GM12878 (cell line): Measurements from ENCODE around the gene AGAP4. TPM values are rescaled to one million over a fixed set of nuclear protein-coding genes. Genes with fewer than 3 reads are reported as not detected.
"Not testable (repeated sequence)": the region's sequence is repeated elsewhere in the genome, so short reads cannot be mapped to it uniquely, and the experiment has no call there.

ENCODE experiments used
- ATAC-seq: fragments of 200-7000 bp; cut with Tn5 transposase; 3 replicates; pipeline ENCODE4 v1.9.1; 2020; ENCODE audit warnings: mild to moderate bottlenecking, moderate library complexity
- BruUV-seq: library from RNA; stranded (reverse); fragments of 400-500 nt; replicated peaks from 2 replicates; lab custom pipeline; 2021; lab: Mats Ljungman, UMichigan
- CTCF ChIA-PET: fragments of 300-600 bp; sonication (Branson Sonifier 250); formaldehyde crosslinking; extraction: SDS; loops from one replicate; lab custom pipeline; 2021; ENCODE audit warnings: inconsistent platforms; lab: Yijun Ruan, JAX
- POLR2A ChIA-PET: fragments of 350-600 bp; formaldehyde crosslinking; extraction: SDS; loops from one replicate; lab custom pipeline; 2021; ENCODE audit warnings: inconsistent platforms; lab: Charles Lee
- RAD21 ChIA-PET: fragments of 300-600 bp; sonication (Branson Sonifier 250); formaldehyde crosslinking; loops from one replicate; lab custom pipeline; 2023; ENCODE audit warnings: antibody characterized with exemption; ENCODE audit not compliant: unreplicated experiment; lab: Charles Lee
- SMC1A ChIA-PET: fragments of 300-600 bp; sonication (Branson Sonifier 250); formaldehyde crosslinking; loops from one replicate; lab custom pipeline; 2023; ENCODE audit not compliant: unreplicated experiment, uncharacterized antibody; lab: Charles Lee
- DNase-seq: peaks from one replicate; pipeline ENCODE4 v3.0.0-alpha.2; 2011; ENCODE audit warnings: low read depth, low spot score
- FAIRE-seq: peaks from 3 replicates; lab custom pipeline; 2011; peaks lifted over from hg19 to GRCh38; lab: Jason Lieb, UNC
- H2AFZ ChIP-seq: 2 replicates; pipeline ENCODE4 v1.6.0; 2011; ENCODE audit warnings: low read depth, low read length, control low read depth; ENCODE audit not compliant: control insufficient read depth
- H3K27ac ChIP-seq: 2 replicates; pipeline ENCODE4 v1.5.1; 2011; ENCODE audit warnings: control low read depth; ENCODE audit not compliant: control insufficient read depth, insufficient read depth
- H3K27me3 ChIP-seq, 2 experiments: replicated peaks in 1 of 2; 2 replicates each; pipeline versions ENCODE4 v1.6.0 to v1.6.1; 2011; ENCODE audit warnings: low read length in 1 of 2; ENCODE audit not compliant: control insufficient read depth in 2 of 2, insufficient read depth in 2 of 2
- H3K36me3 ChIP-seq, 2 experiments: 2 replicates each; pipeline ENCODE4 v1.5.1; 2011; ENCODE audit warnings: low read length in 1 of 2; ENCODE audit not compliant: control insufficient read depth in 2 of 2, insufficient read depth in 2 of 2
- H3K4me1 ChIP-seq: 2 replicates; pipeline ENCODE4 v1.6.1; 2011; ENCODE audit warnings: mild to moderate bottlenecking, low read length, moderate library complexity, mixed read lengths; ENCODE audit not compliant: control insufficient read depth, insufficient read depth
- H3K4me2 ChIP-seq: 2 replicates; pipeline ENCODE4 v1.6.0; 2011; ENCODE audit warnings: control low read depth; ENCODE audit not compliant: control insufficient read depth, insufficient read depth
- H3K4me3 ChIP-seq: fragments of 200-600 bp; sonication (generic); 2 replicates; pipeline ENCODE4 v1.5.1; 2016
- H3K79me2 ChIP-seq: 2 replicates; pipeline ENCODE4 v1.6.0; 2011; ENCODE audit warnings: low read length; ENCODE audit not compliant: control insufficient read depth, insufficient read depth
- H3K9ac ChIP-seq: 2 replicates; pipeline ENCODE4 v1.8.0; 2011; ENCODE audit warnings: low read length, control low read depth, mixed read lengths; ENCODE audit not compliant: control insufficient read depth, insufficient read depth
- H3K9me3 ChIP-seq: replicated peaks from 3 replicates; pipeline ENCODE4 v1.5.1; 2011; ENCODE audit warnings: mild to moderate bottlenecking, low read length; ENCODE audit not compliant: control insufficient read depth, insufficient read depth
- H4K20me1 ChIP-seq: 2 replicates; pipeline ENCODE4 v1.6.0; 2011; ENCODE audit not compliant: control insufficient read depth, insufficient read depth
- WGBS: methylation state at CpG from one replicate; pipeline ENCODE4 v1.1.6; 2016; ENCODE audit warnings: low lambda C conversion rate; ENCODE audit not compliant: insufficient replicate concordance, insufficient coverage; ENCODE audit errors: missing lambda C conversion rate; 5-methylcytosine and 5-hydroxymethylcytosine counted together
- in situ Hi-C: fragments of 300-500 bp; cut with MboI; formaldehyde crosslinking; loops from 9 replicates; pipeline ENCODE4 v1.14.3; 2018; ENCODE audit warnings: mixed read lengths
- intact Hi-C: fragments of 100-400 bp; cut with micrococcal nuclease; formaldehyde crosslinking; loops from one replicate; pipeline ENCODE4 v1.14.2; 2022; ENCODE audit not compliant: unreplicated experiment
- polyA plus RNA-seq, 11 experiments: library from polyadenylated mRNA; depleted of rRNA in 4 of 11; unstranded in 6 of 11; stranded (reverse) in 5 of 11; fragments of >200 nt; fragmentation: Nextera tagmentation in 4 of 11; fragmentation: Illumina TruSeq in 1 of 11; extraction: Ambion mirVana in 4 of 11; extraction: Trizol in 1 of 11; gene quantifications; 1 replicate in 1 of 11; 2 replicates in 10 of 11; pipeline versions ENCODE4 v1.2.1 to v1.2.3, GENCODE V29; 2011 to 2016; ENCODE audit warnings: inconsistent platforms in 2 of 11, missing spikeins in 2 of 11, low read depth in 1 of 11
- small RNA-seq: library from RNA; depleted of rRNA; stranded (forward); fragments of <200 nt; gene quantifications from one replicate; pipeline ENCODE3, GENCODE V24; 2014
- total RNA-seq, 4 experiments: library from RNA; depleted of rRNA in 3 of 4; stranded (reverse); fragments of >200 nt in 3 of 4; fragmentation: Illumina TruSeq in 1 of 4; extraction: Trizol in 1 of 4; gene quantifications; 2 replicates each; pipeline versions ENCODE4 v1.2.1 to v1.2.3, GENCODE V29; 2013 to 2021

The AGAP4 gene
- total and polyA plus RNA-seq, 10 of the 15 experiments (the other 5 are each of a cell fraction or from before 2014, with no cell fraction given) = 1.2 to 16.2 (median 8.9) TPM

DNA sequence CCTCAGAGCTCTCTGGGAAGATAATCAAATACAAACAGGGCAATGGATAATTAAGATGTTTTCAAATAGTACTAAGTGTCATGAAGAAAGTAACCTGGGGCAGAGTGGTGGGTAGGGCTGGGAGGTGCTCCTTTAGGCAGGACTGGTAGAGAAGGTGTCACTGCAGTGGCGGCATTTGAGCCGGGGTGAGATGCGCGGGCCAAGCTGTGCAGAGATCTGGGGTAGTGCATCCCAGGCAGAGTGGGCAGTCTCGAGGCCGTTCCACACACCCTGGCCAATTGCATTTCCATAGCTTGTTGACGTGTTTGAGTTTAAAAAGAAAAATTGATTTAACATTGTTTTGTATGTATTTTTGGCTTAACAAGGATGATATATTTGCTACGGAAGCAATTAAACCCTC lies 57.3 kb downstream of the AGAP4 start:
- H3K9ac ChIP-seq, ATAC-seq, POLR2A ChIA-PET, FAIRE-seq, RAD21 ChIA-PET, H3K4me1 ChIP-seq, H3K4me3 ChIP-seq, intact Hi-C loops, SMC1A ChIA-PET, in situ Hi-C loops, BruUV-seq, H2AFZ ChIP-seq, DNase-seq, H3K27ac ChIP-seq, H4K20me1 ChIP-seq, H3K4me2 ChIP-seq, H3K79me2 ChIP-seq, CTCF ChIA-PET, H3K36me3 ChIP-seq, H3K9me3 ChIP-seq, H3K27me3 ChIP-seq: not testable (repeated sequence)
- 96% methylated on average over 8 of the region's 8 CpGs for WGBS

GRCh38 chr10:45787212-45787741 lies 60.0 kb downstream of the AGAP4 start:
- H4K20me1 ChIP-seq, H3K9ac ChIP-seq, H3K9me3 ChIP-seq, BruUV-seq, CTCF ChIA-PET, H3K27me3 ChIP-seq, ATAC-seq, FAIRE-seq, H3K4me1 ChIP-seq, POLR2A ChIA-PET, H3K4me2 ChIP-seq, RAD21 ChIA-PET, H3K79me2 ChIP-seq, in situ Hi-C loops, H3K27ac ChIP-seq, intact Hi-C loops, DNase-seq, H3K4me3 ChIP-seq, H2AFZ ChIP-seq, H3K36me3 ChIP-seq, SMC1A ChIA-PET: not testable (repeated sequence)
- WGBS = no CpG with 5 or more reads among the region's 5 CpGs

GRCh38 chr10:45786217-45786616 lies 61.1 kb downstream of the AGAP4 start:
- H3K36me3 ChIP-seq, H3K9ac ChIP-seq, in situ Hi-C loops, FAIRE-seq, SMC1A ChIA-PET, POLR2A ChIA-PET, CTCF ChIA-PET, intact Hi-C loops, H3K9me3 ChIP-seq, DNase-seq, H2AFZ ChIP-seq, H3K79me2 ChIP-seq, RAD21 ChIA-PET, H3K27me3 ChIP-seq, H3K27ac ChIP-seq, BruUV-seq, H3K4me2 ChIP-seq, H3K4me3 ChIP-seq, H4K20me1 ChIP-seq, ATAC-seq, H3K4me1 ChIP-seq: not testable (repeated sequence)
- 100% methylated on average over 1 of the region's 1 CpG for WGBS

Small RNA genes within 50 kb of the gene (small RNA-seq; reads per million reads assigned to genes)
- gene AC012044.1 (not detected), gene RNA5SP310 (not detected)

Other genes with a start within 250 kb of the AGAP4 start
- 16.2 and 16.3 TPM in 2 replicates for gene ZFAND4, start 174.7 kb downstream of the AGAP4 start, total RNA-seq (2014; rRNA removed)
- gene ZFAND4, start 174.7 kb downstream of the AGAP4 start, total RNA-seq (2014; rRNA removed; fragmentation: Illumina TruSeq; extraction: Trizol) = 17.4 and 19.4 TPM in 2 replicates
- 20.1 and 20.8 TPM in 2 replicates for gene ZFAND4, start 174.7 kb downstream of the AGAP4 start, total RNA-seq (2021)
- 6.2 and 8.9 TPM in 2 replicates for gene ZFAND4, start 174.7 kb downstream of the AGAP4 start, polyA plus RNA-seq (2011; rRNA removed)
- gene ZFAND4, start 174.7 kb downstream of the AGAP4 start, polyA plus RNA-seq (2014; fragmentation: Illumina TruSeq; extraction: Trizol) = 14.5 and 15.6 TPM in 2 replicates
- 1 to 10 TPM; 4.7 to 6.2 TPM for gene ZFAND4, start 174.7 kb downstream of the AGAP4 start, polyA plus RNA-seq (2014; fragmentation: Nextera tagmentation; extraction: Ambion mirVana)
- gene ZFAND4, start 174.7 kb downstream of the AGAP4 start, polyA plus RNA-seq (2014; rRNA removed) = 12.4 and 14.4 TPM in 2 replicates
- 10 to 100 TPM in 1 of 2 experiments, 1 to 10 TPM in 1; 5.6 to 11.2 TPM for gene ZFAND4, start 174.7 kb downstream of the AGAP4 start, polyA plus RNA-seq (2016; fragmentation: Nextera tagmentation; extraction: Ambion mirVana)
- 21.7 and 24.6 TPM in 2 replicates for gene WASHC2C, start 120.2 kb downstream of the AGAP4 start, total RNA-seq (2014; rRNA removed)
- 24.0 and 25.6 TPM in 2 replicates for gene WASHC2C, start 120.2 kb downstream of the AGAP4 start, total RNA-seq (2014; rRNA removed; fragmentation: Illumina TruSeq; extraction: Trizol)
- gene WASHC2C, start 120.2 kb downstream of the AGAP4 start, total RNA-seq (2021) = 27.4 and 28.1 TPM in 2 replicates
- gene WASHC2C, start 120.2 kb downstream of the AGAP4 start, polyA plus RNA-seq (2011; rRNA removed) = 29.7 and 42.1 TPM in 2 replicates
- 30.6 and 39.8 TPM in 2 replicates for gene WASHC2C, start 120.2 kb downstream of the AGAP4 start, polyA plus RNA-seq (2014; fragmentation: Illumina TruSeq; extraction: Trizol)
- gene WASHC2C, start 120.2 kb downstream of the AGAP4 start, polyA plus RNA-seq (2014; fragmentation: Nextera tagmentation; extraction: Ambion mirVana) = 1 to 10 TPM; 3.3 to 5.6 TPM
- 18.9 and 20.5 TPM in 2 replicates for gene WASHC2C, start 120.2 kb downstream of the AGAP4 start, polyA plus RNA-seq (2014; rRNA removed)
- 10 to 100 TPM; 20.4 to 24.1 TPM for gene WASHC2C, start 120.2 kb downstream of the AGAP4 start, polyA plus RNA-seq (2016; fragmentation: Nextera tagmentation; extraction: Ambion mirVana)
- gene TIMM23, start 125.0 kb upstream of the AGAP4 start, total RNA-seq (2014; rRNA removed) = 116 and 139 TPM in 2 replicates
- gene TIMM23, start 125.0 kb upstream of the AGAP4 start, total RNA-seq (2014; rRNA removed; fragmentation: Illumina TruSeq; extraction: Trizol) = 97.7 and 99.0 TPM in 2 replicates
- gene TIMM23, start 125.0 kb upstream of the AGAP4 start, total RNA-seq (2021) = 85.5 and 90.0 TPM in 2 replicates
- gene TIMM23, start 125.0 kb upstream of the AGAP4 start, polyA plus RNA-seq (2011; rRNA removed) = 152 and 170 TPM in 2 replicates
- gene TIMM23, start 125.0 kb upstream of the AGAP4 start, polyA plus RNA-seq (2014; fragmentation: Illumina TruSeq; extraction: Trizol) = 127 and 139 TPM in 2 replicates
- gene TIMM23, start 125.0 kb upstream of the AGAP4 start, polyA plus RNA-seq (2014; fragmentation: Nextera tagmentation; extraction: Ambion mirVana) = 100 to 1,000 TPM in 1 of 2 experiments, 10 to 100 TPM in 1; 99.3 to 110 TPM
- 117 and 124 TPM in 2 replicates for gene TIMM23, start 125.0 kb upstream of the AGAP4 start, polyA plus RNA-seq (2014; rRNA removed)
- gene TIMM23, start 125.0 kb upstream of the AGAP4 start, polyA plus RNA-seq (2016; fragmentation: Nextera tagmentation; extraction: Ambion mirVana) = 100 to 1,000 TPM; 227 to 228 TPM
- 102 and 123 TPM in 2 replicates for gene NCOA4, start 183.1 kb upstream of the AGAP4 start, total RNA-seq (2014; rRNA removed)
- gene NCOA4, start 183.1 kb upstream of the AGAP4 start, total RNA-seq (2014; rRNA removed; fragmentation: Illumina TruSeq; extraction: Trizol) = 117 and 119 TPM in 2 replicates
- 81.2 and 82.1 TPM in 2 replicates for gene NCOA4, start 183.1 kb upstream of the AGAP4 start, total RNA-seq (2021)
- gene NCOA4, start 183.1 kb upstream of the AGAP4 start, polyA plus RNA-seq (2011; rRNA removed) = 108 and 134 TPM in 2 replicates
- gene NCOA4, start 183.1 kb upstream of the AGAP4 start, polyA plus RNA-seq (2014; fragmentation: Illumina TruSeq; extraction: Trizol) = 103 and 125 TPM in 2 replicates
- gene NCOA4, start 183.1 kb upstream of the AGAP4 start, polyA plus RNA-seq (2014; fragmentation: Nextera tagmentation; extraction: Ambion mirVana) = 10 to 100 TPM; 57.5 to 62.6 TPM
- gene NCOA4, start 183.1 kb upstream of the AGAP4 start, polyA plus RNA-seq (2014; rRNA removed) = 50.3 and 58.5 TPM in 2 replicates
- gene NCOA4, start 183.1 kb upstream of the AGAP4 start, polyA plus RNA-seq (2016; fragmentation: Nextera tagmentation; extraction: Ambion mirVana) = 100 to 1,000 TPM in 1 of 2 experiments, 10 to 100 TPM in 1; 98.4 to 104 TPM
- gene MSMB, start 198.8 kb upstream of the AGAP4 start, total RNA-seq (2014; rRNA removed) = not detected in 2 replicates
- gene MSMB, start 198.8 kb upstream of the AGAP4 start, total RNA-seq (2014; rRNA removed; fragmentation: Illumina TruSeq; extraction: Trizol) = not detected in 2 replicates
- gene MSMB, start 198.8 kb upstream of the AGAP4 start, total RNA-seq (2021) = not detected in 2 replicates
- not detected in 2 replicates for gene MSMB, start 198.8 kb upstream of the AGAP4 start, polyA plus RNA-seq (2011; rRNA removed)
- gene MSMB, start 198.8 kb upstream of the AGAP4 start, polyA plus RNA-seq (2014; fragmentation: Illumina TruSeq; extraction: Trizol) = not detected in 2 replicates
- not detected for gene MSMB, start 198.8 kb upstream of the AGAP4 start, polyA plus RNA-seq (2014; fragmentation: Nextera tagmentation; extraction: Ambion mirVana)
- gene MSMB, start 198.8 kb upstream of the AGAP4 start, polyA plus RNA-seq (2014; rRNA removed) = not detected in 2 replicates
- gene MSMB, start 198.8 kb upstream of the AGAP4 start, polyA plus RNA-seq (2016; fragmentation: Nextera tagmentation; extraction: Ambion mirVana) = not detected